Activated CD4-positive, CD25-positive, alpha-beta regulatory T cell treated with anti-CD3 and anti-CD28 coated beads, Interleukin-2, amount 50 U/mL, for 16 hours (primary cell): ENCODE measurements around the gene SHOC2.
A peak's percentile ranks its signal among the peaks of the same experiment; 100 is the strongest.

Source experiments
- DNase-seq: peaks from one replicate; pipeline ENCODE4 v3.0.0-alpha.2; 2020; ENCODE audit warnings: low read depth, low spot score

SHOC2 gene

DNA sequence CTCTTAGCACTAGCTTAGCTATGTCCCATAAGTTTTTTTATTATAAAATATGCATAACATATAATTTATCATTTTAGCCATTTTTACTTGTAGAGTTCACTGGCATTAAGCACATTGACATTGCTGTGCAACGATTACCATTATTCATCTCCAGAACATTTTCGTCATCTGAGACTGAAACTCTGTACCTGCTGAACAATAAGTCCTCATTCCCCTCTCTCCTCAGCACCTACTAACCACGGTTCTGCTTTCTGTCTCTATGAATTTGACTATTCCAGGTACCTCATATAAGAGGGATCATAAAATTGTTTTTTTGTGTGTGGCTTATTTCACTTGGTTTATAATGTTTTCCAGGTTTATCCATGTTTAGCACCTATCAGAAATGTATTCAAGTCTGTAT, 64.1 kb downstream of the SHOC2 start:
- DNase-seq = no peak

GRCh38 chr10:110985497-110986275, 66.3 kb downstream of the SHOC2 start:
- DNase-seq = no peak

GRCh38 chr10:110989016-110989415, 69.6 kb downstream of the SHOC2 start:
- no peak for DNase-seq

GRCh38 chr10:110992006-110992800, 72.8 kb downstream of the SHOC2 start:
- DNase-seq = no peak

GRCh38 chr10:110993024-110993693, 73.8 kb downstream of the SHOC2 start:
- DNase-seq = peak; percentile 1

DNA sequence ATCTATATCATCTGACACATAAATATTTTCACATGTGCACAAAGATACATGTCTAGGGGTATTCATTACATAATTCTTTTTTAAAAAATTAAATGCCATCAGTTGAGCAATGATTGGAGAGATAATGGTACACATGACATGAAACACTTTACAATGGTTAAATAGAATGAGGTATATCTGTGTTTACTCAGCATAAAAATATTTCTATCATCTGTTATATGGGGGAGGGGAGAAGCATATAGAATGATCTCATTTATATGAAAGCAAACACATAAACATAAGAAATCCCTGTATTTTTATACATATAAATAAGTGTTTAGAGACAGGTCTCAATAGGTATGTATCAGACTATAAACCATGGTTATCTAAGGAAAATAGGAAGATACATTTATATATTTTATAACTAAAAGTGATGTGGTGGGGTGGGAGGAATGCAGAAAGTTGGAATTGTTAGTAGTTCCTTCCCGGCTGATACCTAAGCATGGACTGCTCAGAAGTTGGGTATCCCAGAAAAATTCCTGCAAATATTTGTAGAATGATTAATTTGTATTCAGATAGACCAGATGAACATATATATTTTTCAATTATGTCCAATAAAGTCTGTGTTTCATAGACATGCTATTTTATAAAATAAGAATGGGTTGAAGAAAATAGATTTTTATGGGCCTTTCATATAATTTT, 75.1 kb downstream of the SHOC2 start:
- no peak for DNase-seq

DNA sequence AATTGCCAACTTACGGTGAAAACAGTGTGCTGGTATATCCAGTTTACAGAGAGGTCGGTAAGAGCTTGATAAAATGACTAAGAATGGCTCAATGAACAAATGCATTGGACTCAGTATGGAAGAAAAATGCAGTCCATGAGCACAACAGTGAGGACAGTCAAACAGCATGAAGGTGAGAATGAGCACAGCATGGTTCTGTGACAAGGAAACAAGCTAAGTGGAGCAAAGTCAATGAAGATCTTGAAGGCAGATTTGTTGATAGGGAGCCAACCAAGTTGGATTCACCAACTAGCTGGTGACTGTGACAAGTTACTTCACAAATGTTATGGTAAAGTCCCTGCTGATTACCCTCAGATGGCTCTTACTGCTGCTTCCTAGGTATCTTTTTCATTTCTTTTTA, 75.9 kb downstream of the SHOC2 start:
- no peak for DNase-seq

DNA sequence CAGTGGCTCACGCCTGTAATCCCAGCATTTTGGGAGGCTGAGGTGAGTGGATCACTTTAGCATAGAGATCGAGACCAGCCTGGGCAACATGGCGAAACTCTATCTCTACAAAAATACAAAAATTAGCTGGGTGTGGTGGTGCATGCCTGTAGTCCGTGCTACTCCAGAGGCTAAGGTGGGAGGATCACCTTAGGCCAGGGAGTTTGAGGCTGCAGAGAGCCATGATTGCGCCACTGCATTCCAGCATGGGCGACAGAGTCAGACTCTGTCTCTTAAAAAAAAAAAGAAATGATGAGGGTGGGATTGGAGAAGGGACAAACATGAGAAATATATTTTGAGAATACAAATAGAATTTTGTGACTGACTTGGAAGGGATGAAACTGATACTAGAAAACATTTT, 76.9 kb downstream of the SHOC2 start:
- no peak for DNase-seq

GRCh38 chr10:111004016-111004415, 84.6 kb downstream of the SHOC2 start:
- no peak for DNase-seq

- no peak for DNase-seq
Measured at GRCh38 chr10:111007486-111007885, 88.1 kb downstream of the SHOC2 start.

- DNase-seq = no peak
Measured at GRCh38 chr10:111015181-111015580, 95.8 kb downstream of the SHOC2 start.

GRCh38 chr10:111017098-111017497, 97.7 kb downstream of the SHOC2 start:
- no peak for DNase-seq

DNA sequence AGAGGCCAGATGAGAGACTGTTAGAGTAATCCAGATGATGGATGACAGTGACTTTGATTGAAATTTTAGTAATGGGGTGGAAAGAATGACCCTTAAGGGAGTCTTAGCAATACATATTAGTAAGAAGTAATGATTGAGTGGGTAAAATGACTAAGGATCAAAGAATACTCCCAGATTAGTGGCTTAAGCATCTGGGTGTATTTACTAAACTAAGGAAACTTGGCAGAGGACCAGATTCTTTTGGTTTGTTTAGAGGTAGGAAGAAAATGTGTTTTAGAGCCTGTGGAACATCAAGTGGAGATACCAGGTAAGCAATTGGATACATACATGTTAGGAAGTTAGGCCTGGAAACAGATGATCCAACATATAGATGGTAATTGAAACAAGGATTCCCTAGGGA, 98.6 kb downstream of the SHOC2 start:
- DNase-seq = no peak

DNA sequence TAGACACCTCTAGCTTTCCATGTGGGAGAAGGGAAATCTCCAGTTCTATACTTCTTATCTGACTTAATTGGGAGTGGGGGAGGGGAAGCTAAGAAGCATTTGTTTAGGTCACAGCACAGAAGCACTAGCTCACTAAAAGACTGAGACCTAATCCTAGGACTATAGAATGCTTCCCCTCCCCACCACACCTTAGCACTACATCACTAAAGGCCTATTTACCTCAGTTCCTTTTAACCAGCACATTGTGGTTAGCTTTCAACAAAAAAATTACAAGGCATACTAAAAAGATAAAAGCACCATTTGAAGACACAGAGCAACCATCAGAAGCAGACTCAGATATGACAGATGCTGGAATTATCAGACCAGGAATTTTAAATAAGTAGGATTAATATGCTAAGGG, 103.7 kb downstream of the SHOC2 start:
- DNase-seq = no peak

DNA sequence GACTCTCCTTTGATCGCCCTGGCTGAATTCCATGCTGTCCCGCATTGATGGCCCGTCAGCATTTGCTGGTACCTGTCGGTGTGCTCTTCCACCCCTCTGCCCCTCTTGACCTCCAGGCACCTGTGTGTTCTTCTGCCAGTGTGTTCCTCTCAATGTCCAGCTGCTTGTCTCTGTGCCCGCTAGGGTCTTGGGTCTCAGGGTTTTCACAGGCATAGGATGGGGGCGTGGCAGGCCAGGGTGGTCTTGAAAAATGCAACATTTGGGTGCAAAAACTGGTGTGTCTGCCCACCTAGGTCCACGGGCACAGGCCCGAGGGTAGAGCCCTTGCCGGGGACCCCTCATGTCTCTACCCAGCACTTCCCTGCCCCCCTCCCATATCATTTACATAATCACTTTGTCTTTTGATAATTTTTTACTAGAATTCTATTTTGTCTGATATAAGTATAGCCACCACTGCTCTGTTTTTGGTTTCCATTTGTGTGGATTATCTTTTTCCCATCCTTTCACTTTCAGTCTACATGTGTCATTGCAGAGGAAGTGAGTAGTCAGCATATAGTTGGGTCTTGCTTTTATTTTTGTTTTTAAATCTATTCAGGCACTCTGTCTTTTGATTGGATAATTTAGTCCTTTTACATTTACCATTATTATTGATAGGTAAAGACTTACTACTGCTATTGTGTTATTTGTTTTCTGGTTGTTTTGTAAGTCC, 110.8 kb downstream of the SHOC2 start:
- DNase-seq = no peak

DNA sequence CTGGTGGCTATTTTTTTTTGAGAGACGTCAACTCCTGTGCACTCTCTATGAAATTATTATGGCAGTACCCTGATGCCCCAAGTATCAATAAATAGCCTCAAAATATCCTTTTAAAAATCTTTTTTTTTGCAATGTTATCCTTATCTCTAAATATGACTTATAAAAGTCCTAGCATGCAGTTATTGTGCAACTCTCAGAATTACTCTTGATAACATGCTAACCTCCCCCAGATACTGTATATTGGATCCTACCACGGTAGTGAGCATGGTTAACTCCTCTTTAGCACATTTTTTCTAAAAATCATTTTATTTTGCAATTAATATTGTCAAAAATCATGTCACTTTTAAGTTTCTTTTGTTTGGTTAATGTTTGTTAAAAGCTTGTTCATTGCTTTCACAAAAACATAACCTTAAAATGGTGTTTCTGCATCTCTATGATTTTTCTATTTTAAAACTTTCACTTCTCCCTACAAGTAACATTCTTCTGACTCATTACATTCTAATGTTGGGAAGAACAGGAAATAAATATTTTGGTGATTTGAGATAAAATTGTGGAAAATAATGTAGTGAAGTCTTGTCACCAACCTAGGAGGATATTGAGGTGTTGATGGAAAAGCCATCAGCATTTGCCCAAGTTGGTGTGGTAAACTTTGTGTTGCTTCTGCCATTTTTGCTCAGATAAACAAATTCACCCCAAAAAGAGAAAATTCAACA, 115.3 kb downstream of the SHOC2 start:
- no peak for DNase-seq

DNA sequence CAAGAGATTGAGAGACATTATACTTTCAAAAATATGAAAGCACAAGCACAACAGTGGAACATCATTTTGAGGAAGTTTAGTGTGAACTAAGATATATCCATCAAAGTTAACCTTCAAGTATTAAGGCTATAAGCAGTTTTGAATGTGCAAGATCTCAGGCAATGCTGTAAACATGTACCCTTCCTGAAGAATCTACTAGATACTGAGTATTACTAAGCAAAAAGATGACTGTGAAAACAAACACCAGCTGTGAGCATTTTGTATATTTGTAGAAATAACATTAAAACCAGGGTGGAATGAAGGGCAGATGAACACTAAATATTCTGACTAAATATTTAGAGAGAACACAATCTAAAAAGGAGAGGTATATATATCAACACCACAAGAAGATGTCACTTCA, 116.1 kb downstream of the SHOC2 start:
- DNase-seq = no peak

- no peak for DNase-seq
Measured at GRCh38 chr10:111037858-111038257, 118.5 kb downstream of the SHOC2 start.

- no peak for DNase-seq
Measured at GRCh38 chr10:111039522-111039921, 120.1 kb downstream of the SHOC2 start.

GRCh38 chr10:111057006-111057405, 137.6 kb downstream of the SHOC2 start:
- no peak for DNase-seq
